GM12892 (cell line): ENCODE results near the gene APLP2.

Experiments used
- POLR2A ChIP-seq: IDR thresholded peaks from 2 replicates; pipeline ENCODE4 v1.6.1; 2011; ENCODE audit warnings: low read depth, low read length, control low read depth
- POLR2AphosphoS5 ChIP-seq: IDR thresholded peaks from 2 replicates; pipeline ENCODE4 v1.6.1; 2011; ENCODE audit warnings: low read depth, low read length, control low read depth

GRCh38 chr11:130062026-130062425 is 7.7 kb upstream of the APLP2 start:
- no peak for TF ChIP-seq POLR2AphosphoS5
- TF ChIP-seq POLR2A = no peak
